ENCODE data around the gene CDH2. TPM values are rescaled to one million over a fixed set of nuclear protein-coding genes. Genes with fewer than 3 reads are reported as not detected.

Gene CDH2
- total RNA-seq, 4 donors from 2014 or later: 9.8 to 52.9 (median 17.8) TPM

GRCh38 chr18:28067346-28067745 lies 109.6 kb downstream of the CDH2 start:
- no peak for ATAC-seq
- H3K27me3 ChIP-seq: no peaks in the 10 kb centered on the region
- no peak overlapping the region for H3K4me3 ChIP-seq
- WGBS, 2 donors (ENCODE audit: low coverage in 1 of 2): 0 to 94% methylated on average over 1 of the region's 1 CpG
- no peaks in the 10 kb centered on the region for H3K36me3 ChIP-seq
- no peaks in the 10 kb centered on the region for H3K9me3 ChIP-seq
- H3K27ac ChIP-seq: no peak overlapping the region
- TF ChIP-seq CTCF (IDR thresholded peaks at IDR 0.05) (no peak), EP300 (IDR thresholded peaks at IDR 0.05) (no peak), POLR2AphosphoS5 (IDR thresholded peaks at IDR 0.05) (no peak), POLR2A (IDR thresholded peaks at IDR 0.05) (no peak)
- peaks cover 0 to 17% (median 0%) of the 10 kb centered on the region in 3 donors for H3K4me1 ChIP-seq

- Histone ChIP-seq H3K4me3 (no peak overlapping the region), H3K9me3 (no peaks in the 10 kb centered on the region), H3K27me3 (no peaks in the 10 kb centered on the region), H3K27ac (no peak overlapping the region), H3K36me3 (no peaks in the 10 kb centered on the region), H3K4me1 (peaks cover 0 to 17% (median 0%) of the 10 kb centered on the region in 3 donors)
- 67 to 74% methylated on average over 3 of the region's 3 CpGs for WGBS, 2 donors (ENCODE audit: low coverage in 1 of 2)
- TF ChIP-seq EP300 (IDR thresholded peaks at IDR 0.05) (no peak), POLR2AphosphoS5 (IDR thresholded peaks at IDR 0.05) (no peak)
- no peak for ATAC-seq
These were observed 111.1 kb downstream of the CDH2 start for GRCh38 chr18:28065793-28066186.

DNA sequence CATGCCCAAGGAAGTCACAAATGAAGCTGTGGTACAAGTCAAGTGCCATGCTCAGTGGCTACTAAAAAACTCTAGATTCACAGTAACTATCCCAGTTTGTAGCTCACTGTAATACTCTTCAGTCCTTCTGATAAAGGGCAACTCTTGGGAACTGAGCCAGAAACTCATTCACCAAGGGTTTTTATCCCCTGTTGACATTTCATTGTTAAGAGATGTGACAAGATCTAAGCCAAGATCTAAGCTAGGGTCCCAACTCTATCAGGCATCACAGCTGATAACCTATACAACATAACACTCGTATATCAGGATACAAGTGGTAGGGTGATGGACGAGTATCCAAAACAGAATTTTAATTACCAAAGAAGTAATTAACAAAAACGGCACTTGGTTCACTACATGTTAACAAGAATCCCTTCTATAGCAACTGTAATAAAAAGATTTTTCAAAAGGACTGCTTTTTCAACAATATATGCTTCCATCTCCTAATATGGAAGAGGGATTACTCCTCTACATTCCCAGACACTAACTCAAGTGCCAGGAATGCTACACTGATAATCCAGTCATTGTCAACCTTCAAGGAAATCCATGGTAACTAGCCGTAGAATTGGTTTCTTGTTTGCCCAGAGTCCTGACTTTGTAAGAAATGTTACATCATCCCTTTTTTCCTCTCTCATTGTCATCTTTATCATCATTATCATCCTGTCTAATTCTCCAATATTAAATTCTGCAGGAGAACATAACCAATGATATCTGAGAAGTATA lies 111.7 kb downstream of the CDH2 start:
- Histone ChIP-seq H3K4me1 (peaks cover 0 to 17% (median 0%) of the 10 kb centered on the region in 3 donors), H3K27me3 (no peaks in the 10 kb centered on the region), H3K27ac (no peak overlapping the region), H3K4me3 (no peak overlapping the region), H3K9me3 (no peaks in the 10 kb centered on the region), H3K36me3 (no peaks in the 10 kb centered on the region)
- TF ChIP-seq EP300 (IDR thresholded peaks at IDR 0.05) (no peak), POLR2A (IDR thresholded peaks at IDR 0.05) (no peak), POLR2AphosphoS5 (IDR thresholded peaks at IDR 0.05) (no peak), CTCF (IDR thresholded peaks at IDR 0.05) (no peak)
- no peak for ATAC-seq
- WGBS, 2 donors (ENCODE audit: low coverage in 1 of 2): 41 to 69% methylated on average over 4 of the region's 4 CpGs

- 52 to 77% methylated on average over 2 of the region's 2 CpGs for WGBS, 2 donors (ENCODE audit: low coverage in 1 of 2)
- TF ChIP-seq EP300 (IDR thresholded peaks at IDR 0.05) (no peak), CTCF (IDR thresholded peaks at IDR 0.05) (no peak), POLR2A (IDR thresholded peaks at IDR 0.05) (no peak), POLR2AphosphoS5 (IDR thresholded peaks at IDR 0.05) (no peak)
These were observed 113.0 kb downstream of the CDH2 start for GRCh38 chr18:28063926-28064325.

DNA sequence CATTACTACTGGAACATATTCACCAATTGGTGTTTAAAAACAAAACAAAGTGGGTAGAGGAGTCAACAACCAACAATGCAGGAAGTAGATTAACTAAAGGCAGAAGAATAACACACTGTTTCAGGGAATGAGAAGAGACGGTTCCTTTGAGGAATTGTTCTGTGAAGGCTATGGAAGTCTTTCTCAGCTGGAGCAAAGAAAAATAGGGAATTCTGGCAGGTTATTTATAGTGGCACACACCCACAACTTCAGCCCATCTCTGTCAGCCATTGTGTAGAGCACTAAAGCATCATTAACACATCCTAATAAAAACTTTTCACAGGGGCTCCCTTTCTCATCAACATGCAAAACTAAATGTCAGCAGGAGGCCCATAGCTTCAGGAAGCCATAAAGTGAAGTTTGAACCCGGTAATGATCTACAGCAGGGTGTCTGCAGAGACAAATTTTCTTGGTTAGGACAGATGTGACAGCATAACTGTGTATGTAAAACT lies 113.6 kb downstream of the CDH2 start:
- TF ChIP-seq POLR2A (IDR thresholded peaks at IDR 0.05) (no peak), EP300 (IDR thresholded peaks at IDR 0.05) (no peak), POLR2AphosphoS5 (IDR thresholded peaks at IDR 0.05) (no peak), CTCF (IDR thresholded peaks at IDR 0.05) (no peak)
- Histone ChIP-seq H3K27ac (no peak overlapping the region), H3K4me1 (peaks cover 0 to 17% (median 0%) of the 10 kb centered on the region in 3 donors), H3K27me3 (no peaks in the 10 kb centered on the region), H3K36me3 (no peaks in the 10 kb centered on the region), H3K9me3 (no peaks in the 10 kb centered on the region), H3K4me3 (no peak overlapping the region)
- WGBS, 2 donors (ENCODE audit: low coverage in 1 of 2): 26 to 33% methylated on average over 1 to 2 of the region's 2 CpGs
- no peak for ATAC-seq

More at GRCh38 chr18:28063926-28064325, 113.0 kb downstream of the CDH2 start:
- no peaks in the 10 kb centered on the region for H3K27me3 ChIP-seq
- peaks cover 0 to 17% (median 0%) of the 10 kb centered on the region in 3 donors for H3K4me1 ChIP-seq
- no peak for ATAC-seq
- H3K27ac ChIP-seq: no peak overlapping the region
- no peak overlapping the region for H3K4me3 ChIP-seq
- no peaks in the 10 kb centered on the region for H3K9me3 ChIP-seq
- no peaks in the 10 kb centered on the region for H3K36me3 ChIP-seq

Data from gastroesophageal sphincter (tissue), 4 donors.